GM21447 (cell line): Measurements from ENCODE around the gene CTDP1.
"Not testable (repeated sequence)": the region's sequence is repeated elsewhere in the genome, so short reads cannot be mapped to it uniquely, and the experiment has no call there.

Experiments used
- ATAC-seq: cut with Tn5 transposase; IDR thresholded peaks from one replicate; pipeline ENCODE4 v1.9.1; 2021; ENCODE audit not compliant: unreplicated experiment

CTDP1 gene

DNA sequence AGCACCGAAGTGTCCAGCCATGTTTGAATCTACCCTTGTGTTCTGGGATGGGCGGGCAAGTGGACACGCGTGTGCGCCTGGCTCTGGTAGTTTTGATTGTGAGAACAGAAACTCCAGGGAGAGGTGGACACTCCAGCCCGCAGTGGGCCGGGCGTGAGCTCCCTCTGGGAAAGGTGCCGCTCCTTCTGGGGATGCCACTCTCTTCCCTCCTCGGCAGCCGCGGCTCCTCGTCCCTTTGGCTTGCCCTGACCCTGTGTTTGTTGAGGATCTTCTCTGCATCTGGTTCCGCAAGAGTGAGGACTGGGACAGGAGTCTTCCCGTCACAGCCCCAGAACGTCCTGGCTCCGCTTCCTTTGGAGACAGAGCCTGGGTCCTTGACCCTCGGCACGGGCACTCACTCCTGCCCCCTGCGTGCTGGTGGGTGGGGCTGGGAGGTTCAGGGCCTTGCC, 1.3 kb downstream of the CTDP1 start:
- ATAC-seq = no peak

DNA sequence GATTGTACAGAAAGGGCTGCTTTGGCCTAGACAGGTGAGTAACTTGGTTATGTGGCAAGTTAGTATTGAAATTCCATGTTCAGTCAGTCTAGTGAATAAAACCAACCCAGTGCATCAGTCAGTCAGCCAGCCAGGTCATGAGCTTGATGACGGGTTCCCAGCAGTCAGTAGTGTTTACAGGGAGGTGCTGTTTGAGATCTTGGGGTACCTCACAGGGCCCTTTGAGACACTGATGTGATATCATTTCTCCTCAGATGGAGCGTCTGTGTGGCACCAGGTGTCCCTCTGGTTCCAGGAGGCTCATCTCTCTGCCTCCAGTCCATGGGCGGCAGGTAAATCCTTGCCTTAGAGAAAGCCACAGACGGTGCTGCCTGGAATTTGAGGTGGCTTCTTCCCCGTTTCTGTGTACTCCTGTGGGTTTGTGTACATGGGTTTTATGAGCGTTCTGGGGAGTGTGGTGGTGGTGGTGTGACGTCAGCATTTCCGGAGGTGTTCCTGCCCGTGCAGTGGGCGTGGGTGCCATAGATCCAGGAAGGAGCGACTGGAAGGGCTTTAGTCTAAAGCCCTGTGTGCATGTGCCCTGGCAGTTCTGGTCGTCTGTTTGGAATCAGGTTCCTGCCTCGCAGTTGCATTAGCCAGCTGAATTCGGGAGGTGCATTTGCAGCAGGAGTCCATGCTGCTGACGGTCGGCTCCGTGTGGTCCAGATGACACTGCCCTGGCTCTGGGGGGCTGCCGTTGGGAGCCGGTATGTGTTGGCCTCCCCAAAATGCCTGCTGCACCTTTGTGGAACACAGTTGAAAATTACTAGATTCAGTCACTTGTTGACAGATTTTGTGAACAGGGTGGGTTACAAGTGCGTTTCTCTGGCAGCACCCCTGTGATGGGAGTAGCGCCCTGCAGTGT, 2.1 kb downstream of the CTDP1 start:
- ATAC-seq = no peak

DNA sequence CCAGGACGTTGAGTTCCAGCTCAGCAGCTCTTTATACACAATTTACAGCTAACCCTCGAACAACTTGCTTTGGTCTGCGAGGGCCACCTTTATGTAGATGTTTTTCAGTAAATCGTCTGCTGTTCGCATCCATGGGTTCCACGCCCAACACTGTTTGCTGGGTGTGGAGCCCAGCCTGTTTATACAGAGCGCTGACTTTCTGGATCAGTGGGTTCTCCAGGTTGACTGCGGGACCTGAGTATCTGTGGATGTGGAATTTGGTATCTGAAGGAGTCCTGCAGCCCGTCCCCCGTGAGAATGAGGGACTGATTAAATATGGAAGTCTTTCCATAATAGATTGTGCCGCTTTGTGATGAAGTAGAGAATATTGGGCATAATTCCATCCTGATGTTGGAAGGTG, 2.9 kb downstream of the CTDP1 start:
- no peak for ATAC-seq

DNA sequence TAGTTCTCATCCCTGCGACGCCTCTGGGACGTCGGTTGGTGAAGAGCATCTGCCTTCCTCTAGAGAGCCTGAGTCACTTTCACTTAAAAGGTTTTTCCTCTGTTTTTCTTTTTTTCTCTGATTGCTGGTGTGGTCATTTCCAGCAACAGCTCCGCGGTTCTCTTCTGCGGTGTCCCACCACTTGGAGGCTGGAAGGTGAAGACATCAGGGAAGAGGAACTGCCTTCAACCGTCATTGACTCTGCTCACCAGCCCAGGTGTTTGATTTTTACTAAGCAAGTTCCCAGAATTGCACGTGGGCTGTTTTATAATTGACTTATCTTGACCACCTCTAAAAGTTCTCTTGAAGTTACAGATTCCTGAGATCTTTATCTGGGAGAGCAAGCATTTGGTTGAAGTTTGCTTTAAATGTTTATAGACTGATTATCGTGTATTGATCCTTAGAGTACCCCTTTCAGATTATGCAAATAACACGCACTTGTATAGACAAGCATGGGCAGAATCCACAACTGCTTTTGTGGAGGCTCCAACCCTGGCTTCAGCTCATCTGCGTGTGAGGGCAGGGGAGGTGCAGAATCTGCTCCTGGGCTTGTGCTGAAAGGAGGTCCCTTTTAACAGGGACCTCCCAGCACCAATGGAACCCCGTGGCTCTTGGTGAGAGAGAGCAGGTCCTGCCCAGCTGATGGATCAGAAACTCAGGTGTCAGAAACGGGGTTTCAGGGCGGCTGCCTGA, 3.5 kb downstream of the CTDP1 start:
- ATAC-seq = no peak

DNA sequence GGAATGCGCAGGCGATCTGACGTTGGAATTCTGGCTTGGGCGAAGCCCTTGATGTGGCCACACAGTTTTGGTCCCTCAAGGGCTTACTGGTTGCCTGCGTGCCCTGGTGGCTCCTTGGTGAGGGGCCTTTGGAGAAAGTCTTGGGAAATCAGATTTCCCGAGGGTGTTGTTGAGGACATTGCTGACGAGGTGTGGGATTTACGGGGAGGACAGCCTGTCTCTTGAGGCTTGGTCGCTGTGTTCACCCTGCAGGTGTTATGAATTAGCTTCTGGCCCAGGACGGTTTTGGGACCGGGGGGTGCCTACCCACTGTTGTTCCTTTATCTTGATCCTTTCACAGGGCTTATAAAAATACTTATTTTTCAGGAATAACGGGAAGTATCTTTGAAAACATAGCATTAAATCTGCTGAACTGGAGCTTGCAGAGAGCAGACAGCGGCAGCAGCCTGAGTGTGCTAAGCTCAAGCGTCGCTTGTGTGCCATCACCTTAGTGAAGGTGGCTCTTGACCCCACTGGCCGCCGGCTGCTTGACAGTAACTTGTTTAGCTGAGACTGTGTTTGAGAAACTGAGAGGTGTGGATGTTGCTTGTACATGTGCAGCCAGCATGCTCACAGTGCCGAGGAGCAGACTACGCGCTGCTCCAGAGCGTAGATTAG, 4.2 kb downstream of the CTDP1 start:
- ATAC-seq = no peak

DNA sequence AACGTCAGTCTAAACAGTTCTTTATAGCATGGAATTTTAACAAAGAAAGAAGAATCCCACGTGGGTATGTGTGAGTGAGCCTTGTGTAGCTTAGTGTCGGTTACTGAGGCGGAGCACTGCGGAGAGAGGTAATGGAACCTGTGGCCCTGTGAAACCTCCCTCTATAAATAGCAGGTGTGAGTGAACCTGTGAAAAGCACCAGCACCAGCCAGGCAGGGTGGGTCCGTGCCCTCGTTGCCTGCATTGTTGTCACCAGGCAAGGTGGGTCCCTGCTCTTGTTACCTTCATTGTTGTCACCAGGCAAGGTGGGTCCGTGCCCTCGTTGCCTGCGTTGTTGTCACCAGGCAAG, 4.7 kb downstream of the CTDP1 start:
- ATAC-seq = no peak

DNA sequence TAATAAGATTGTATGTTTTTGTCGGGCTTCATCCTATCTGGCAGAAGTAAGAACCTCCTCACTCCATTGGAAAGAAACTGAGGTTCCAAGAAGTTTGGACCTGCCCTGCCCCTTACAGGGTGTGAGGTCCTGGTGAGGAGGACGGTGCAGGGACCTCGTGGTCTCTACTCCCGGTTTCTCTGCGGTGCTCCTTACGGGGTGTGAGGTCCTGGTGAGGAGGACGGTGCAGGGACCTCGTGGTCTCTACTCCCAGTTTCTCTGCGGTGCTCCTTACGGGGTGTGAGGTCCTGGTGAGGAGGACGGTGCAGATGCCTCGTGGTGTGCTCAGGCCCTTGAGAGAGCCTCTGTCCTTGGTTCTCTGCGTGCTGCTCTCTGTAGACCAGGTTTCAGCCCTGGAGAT, 5.2 kb downstream of the CTDP1 start:
- ATAC-seq = no peak

DNA sequence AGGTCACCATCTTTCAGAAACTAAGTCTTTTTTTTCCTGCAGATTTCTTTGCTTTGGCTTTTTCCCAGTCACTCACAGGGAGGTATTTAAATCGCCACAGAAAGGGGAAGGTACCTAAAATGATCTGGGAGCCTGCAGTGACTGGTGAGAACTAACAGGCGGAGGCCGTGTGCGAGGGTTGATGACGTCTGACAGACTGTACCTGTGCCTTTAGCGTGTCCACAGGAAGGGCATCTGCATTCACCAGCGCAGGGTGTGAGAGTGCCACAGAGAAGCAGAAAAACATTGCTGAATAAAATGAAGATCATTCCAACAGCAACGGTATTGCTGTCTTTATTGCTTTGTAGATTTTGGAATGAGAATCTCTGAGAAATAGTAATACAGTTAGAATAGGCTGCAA, 5.7 kb downstream of the CTDP1 start:
- ATAC-seq = no peak

DNA sequence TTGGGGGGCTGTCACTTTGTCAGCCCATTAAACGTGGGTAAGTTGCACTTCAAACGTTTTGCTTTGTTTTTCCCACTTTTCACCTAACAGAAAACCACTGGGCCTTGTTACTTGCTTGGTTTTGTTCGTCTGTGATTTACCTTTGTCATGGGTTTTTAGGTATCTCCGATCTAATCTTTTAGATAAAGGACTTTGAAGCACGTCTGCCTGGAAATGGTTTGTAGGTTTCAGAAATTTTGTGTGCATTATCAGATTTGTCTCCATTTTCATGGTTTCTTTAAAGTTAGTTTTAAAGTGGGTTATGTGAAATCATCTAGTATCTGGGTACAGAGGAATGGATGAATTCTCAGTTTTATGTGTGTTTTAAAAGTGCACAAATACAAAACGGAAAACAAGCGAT, 6.4 kb downstream of the CTDP1 start:
- no peak for ATAC-seq

DNA sequence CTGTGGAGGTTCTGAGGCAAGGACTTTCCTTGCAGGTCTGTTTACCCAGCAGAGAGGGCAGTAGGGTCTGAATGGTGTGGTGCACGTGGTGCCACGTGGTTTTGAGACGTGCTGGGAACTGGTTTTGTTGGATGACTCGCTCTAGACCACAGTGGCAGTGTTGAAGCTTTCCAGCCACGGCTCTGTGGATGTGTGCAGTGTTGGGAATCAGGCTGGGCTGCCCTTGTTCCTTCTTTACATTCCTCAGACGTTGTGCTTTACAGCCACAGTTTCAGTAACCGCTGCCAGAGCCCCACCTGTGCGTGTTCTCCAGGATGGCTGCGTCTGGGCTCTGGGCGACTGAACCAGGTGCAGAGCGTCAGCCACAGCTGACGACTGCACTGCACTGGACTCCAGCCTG, 8.2 kb downstream of the CTDP1 start:
- ATAC-seq = no peak

DNA sequence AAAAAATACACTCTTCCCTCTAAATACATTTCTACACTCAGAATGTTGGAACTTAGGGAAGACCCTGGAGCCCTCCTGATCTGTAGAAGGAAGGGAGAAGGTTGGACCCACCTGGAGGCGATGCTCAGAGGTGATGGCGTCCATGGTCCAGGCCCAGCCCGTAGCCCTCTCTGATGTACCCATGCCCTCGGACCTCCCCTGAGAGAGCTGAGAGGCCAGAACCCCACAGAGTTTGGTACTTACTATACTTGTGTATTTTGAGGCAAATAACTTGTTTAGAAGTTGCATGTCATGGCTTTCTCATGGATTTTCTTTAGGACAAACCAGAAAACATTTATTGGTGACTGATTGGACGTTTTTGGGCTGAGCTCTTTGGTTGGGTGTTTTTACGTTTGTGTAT, 10.5 kb downstream of the CTDP1 start:
- no peak for ATAC-seq

DNA sequence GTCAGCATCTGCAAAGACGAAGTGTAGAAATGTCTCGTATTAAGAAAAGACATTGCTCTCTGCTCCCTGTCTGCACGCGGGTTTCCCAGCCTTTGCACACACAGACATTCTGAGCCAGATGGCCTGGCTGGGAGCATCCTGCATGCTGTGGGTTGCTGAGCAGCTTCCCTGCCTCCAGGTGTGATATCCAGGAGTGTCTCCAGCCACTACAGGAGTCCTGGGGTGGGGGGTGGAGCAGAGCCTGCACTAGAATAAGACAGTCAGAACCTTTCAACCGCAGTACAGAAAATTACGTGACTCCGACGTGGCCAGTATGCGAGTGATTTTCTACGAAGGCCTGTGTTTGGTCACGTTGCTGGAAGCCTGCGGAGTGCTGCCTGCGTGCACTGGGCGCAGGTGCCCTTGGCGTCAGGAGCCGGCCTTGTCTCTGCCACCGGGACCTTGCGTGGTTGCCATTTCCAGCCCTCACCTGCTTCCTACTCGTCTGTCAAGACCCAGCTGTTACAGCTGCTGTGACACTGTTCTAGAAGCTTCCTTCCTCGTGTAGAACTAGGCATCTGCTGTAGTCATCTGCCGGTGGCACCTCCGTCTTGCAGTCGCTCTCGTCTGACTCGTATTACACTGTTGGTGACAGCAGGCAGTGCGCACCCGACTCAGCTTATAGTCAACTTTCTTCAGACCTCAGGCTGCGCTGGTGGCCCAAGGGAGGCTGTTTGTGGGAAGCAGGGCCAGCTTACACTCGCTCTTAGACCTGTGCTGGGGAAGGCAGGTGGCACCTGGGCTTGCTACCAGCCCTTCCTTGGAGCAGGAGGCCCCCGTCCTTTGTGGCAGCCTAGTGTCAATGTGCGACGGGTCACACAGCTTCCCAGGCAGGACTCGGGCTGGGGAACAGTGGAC, 11.2 kb downstream of the CTDP1 start:
- no peak for ATAC-seq

DNA sequence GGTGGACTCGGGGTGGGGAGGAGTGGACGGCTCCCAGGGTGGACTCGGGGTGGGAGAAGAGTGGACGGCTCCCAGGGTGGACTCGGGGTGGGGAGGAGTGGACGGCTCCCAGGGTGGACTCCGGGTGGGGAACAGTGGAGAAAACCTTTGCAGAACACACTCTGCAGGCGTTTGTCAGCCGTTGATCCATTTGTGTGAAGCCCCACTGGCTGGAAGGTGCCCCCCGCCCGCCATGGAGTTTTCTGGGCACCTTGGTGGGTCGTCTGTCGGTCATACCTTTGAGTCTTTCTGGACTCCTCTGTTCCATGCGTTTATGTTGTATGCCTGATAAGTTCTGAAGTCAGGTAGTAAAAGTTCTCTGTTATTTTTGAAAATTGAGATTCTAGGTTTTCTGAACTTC, 12.5 kb downstream of the CTDP1 start:
- no peak for ATAC-seq

DNA sequence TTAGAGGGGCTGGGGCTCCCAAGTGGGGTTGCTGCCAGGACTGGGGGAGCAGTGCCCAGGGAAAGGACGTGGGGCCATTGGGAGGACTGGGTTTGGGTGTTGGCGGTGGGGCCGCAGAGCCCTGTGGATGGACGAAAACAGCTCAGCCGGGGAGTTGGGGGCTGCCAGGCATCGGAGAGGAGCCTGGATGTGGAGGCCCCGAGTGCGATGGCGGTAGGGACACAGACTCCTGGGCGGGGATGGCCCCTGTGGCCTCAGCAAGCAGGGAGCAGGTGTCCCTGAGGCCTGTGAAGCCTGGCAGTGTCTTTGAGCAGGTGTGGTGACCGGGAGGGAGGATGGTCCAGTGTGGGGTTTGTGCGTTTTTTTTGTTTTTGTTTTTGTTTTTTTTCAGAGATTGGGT, 13.3 kb downstream of the CTDP1 start:
- no peak for ATAC-seq

DNA sequence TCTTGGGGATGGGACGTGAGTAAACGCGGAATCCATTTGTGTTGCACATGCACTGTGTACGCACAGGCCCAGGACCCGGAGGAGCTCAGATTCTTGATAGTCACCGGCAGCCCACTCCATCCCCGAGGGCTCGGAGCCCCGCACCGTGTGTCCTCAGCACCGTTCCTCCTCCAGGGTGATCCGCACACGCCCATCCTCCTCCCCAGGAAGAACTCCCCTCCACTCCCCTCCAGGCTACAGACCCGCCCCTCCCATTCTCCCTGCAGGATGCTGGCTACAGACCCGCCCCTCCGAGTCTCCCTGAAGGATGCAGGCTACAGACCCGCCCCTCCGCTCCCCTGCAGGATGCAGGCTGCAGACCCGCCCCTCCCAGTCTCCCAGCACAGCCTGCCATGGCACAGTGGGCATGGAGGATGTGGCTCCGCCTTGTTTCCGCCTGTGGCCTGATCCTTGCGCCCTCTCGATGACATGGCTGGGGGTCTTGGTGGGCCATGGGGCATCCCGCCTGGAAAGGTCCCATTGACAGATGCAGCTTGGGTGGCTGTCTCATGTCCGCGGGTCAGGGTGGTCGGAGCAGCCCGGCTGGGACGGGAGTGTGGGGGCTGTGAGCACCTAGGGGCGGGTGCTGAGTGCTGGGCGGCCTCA, 14.1 kb downstream of the CTDP1 start:
- no peak for ATAC-seq

DNA sequence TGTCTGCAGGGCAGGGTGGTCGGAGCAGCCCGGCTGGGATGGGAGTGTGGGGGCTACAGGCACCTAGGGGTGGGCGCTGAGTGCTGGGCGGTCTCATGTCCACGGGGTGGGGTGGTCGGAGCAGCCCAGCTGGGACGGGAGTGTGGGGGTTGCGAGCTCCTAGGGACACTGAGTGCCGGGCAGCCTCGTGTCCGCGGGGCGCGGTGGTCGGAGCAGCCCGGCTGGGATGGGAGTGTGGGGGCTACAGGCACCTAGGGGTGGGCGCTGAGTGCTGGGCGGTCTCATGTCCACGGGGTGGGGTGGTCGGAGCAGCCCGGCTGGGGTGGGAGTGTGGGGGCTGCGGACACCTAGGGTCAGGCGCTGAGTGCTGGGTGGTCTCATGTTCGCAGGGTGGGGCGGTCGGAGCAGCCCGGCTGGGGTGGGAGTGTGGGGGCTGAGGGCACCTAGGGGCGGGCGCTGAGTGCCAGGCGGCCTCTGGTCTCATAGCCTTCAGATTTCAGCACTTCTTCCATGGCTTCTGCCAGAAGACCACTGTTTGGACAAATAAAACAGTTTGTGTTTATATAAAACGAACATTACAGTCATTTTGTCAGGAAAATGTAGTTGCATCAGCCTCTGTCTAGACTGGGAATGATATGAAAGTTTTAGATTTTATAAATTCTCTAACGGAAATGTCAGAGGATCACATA, 14.7 kb downstream of the CTDP1 start:
- not testable (repeated sequence) for ATAC-seq

DNA sequence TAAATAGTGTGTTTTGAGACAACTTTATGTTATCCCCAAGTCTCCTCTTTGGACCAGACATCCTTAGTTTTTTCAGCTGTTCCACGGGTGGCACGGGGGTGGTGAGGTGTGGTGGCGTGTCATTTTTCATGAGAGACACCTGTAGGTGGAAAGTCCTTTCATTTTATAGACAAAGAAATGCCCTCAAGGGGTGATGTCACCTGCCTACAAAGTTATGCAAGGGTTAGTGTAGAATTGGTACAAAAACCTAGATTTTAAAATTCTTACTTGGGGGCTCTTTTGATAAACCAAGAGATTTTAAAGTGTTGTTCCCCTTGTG, 15.3 kb downstream of the CTDP1 start:
- no peak for ATAC-seq

DNA sequence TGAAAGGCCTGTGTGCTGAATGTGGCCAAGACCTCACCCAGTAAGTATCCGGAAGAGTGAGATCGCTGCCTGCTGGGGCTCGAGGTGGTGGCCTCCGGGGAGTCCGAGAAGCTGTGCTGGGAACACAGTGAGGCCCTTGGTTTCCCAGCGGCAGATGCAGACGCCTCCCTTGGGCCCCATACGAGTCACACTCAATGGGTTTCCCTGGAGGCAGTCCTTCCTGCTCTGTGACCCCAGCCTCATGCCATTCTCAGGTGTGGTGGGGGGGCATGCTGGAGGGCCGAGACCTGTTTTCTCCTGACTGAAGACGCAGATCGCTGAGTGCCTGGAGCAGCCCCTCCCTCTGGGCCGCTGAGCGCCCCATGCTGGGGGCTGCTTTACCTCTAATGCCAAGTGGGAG, 15.7 kb downstream of the CTDP1 start:
- ATAC-seq = no peak

DNA sequence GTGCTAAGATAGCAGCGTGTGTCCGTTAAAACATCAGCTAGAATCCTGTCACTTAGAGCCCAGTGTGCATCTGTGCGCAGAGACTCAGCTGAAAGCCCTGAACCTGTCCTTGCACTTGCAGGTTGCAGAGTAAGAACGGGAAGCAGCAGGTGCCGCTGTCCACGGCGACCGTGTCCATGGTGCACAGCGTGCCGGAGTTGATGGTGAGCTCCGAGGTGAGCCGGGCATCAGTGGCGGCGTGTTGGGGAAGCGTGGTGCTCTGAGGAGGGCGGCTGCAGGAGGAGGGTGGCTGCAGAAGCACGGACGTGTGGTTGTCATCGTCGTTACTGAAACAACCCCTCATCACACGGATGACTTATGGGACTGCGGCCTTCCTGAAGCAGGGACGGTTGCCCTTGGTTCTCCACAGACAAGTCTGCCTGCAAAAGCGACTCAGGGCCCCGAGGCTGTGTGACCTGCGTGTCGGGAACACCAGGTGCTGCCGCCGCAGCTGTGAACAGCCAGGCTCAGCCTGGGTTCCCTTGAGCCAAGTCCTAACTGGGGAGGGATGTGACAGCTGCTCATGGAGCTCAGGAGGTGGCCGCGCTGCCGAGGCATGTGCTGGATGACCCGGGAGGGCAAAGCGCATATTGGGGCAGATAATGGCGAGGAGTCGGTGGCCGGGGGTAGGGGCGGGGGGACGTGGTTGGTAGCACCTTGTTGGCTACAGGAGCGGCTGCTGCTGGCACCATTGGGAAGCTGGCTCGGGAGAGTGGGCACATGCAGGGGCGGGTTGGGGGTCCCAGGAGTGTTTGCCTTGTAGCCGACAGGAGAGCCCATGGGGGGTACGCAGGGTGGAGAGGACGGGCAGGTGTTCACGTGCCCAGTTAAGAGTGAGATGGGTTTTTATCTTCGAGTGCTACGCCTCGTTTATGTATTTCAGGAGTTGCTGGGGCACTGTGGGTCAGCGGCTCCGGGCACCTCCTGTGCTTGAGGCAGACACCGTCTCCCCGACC, 16.6 kb downstream of the CTDP1 start:
- ATAC-seq = no peak
